GM23338 (cell line): ENCODE measurements around the gene SERTAD1. TPM values are rescaled to one million over a fixed set of nuclear protein-coding genes. Genes with fewer than 3 reads are reported as not detected.

Experiments used
- ATAC-seq: fragments of 200-7000 bp; cut with Tn5 transposase; 3 replicates; pipeline ENCODE4 v1.9.1; 2020
- DNase-seq: peaks from one replicate; pipeline ENCODE4 v3.0.0-alpha.2; 2015; ENCODE audit warnings: low spot score
- H2AFZ ChIP-seq: fragments of 200-600 bp; sonication (generic); 2 replicates; pipeline ENCODE4 v1.8.0; 2016; ENCODE audit warnings: antibody characterized with exemption, mild to moderate bottlenecking, moderate library complexity
- H3F3A ChIP-seq: fragments of 200-600 bp; sonication (generic); replicated peaks from 2 replicates; pipeline ENCODE4 v1.8.0; 2017; ENCODE audit warnings: antibody characterized with exemption, mixed run types, low read depth
- H3K27ac ChIP-seq: fragments of 200-600 bp; sonication (generic); 2 replicates; pipeline ENCODE4 v1.6.1; 2016; ENCODE audit warnings: low read depth
- H3K27me3 ChIP-seq: fragments of 200-600 bp; sonication (generic); 2 replicates; pipeline ENCODE4 v1.8.0; 2016; ENCODE audit warnings: mild to moderate bottlenecking, mixed run types, moderate library complexity; ENCODE audit not compliant: insufficient read depth
- H3K36me3 ChIP-seq: fragments of 200-600 bp; sonication (generic); 2 replicates; pipeline ENCODE4 v1.8.0; 2016; ENCODE audit warnings: mild to moderate bottlenecking; ENCODE audit not compliant: insufficient read depth
- H3K4me1 ChIP-seq: fragments of 200-600 bp; sonication (generic); 2 replicates; pipeline ENCODE4 v1.8.0; 2016; ENCODE audit warnings: mild to moderate bottlenecking, moderate library complexity; ENCODE audit not compliant: insufficient read depth
- H3K4me2 ChIP-seq: fragments of 200-600 bp; sonication (generic); 2 replicates; pipeline ENCODE4 v1.7.1; 2017; ENCODE audit warnings: mixed run types
- H3K4me3 ChIP-seq: fragments of 200-600 bp; sonication (generic); 2 replicates; pipeline ENCODE4 v1.6.1; 2016; ENCODE audit warnings: mixed run types
- H3K79me2 ChIP-seq: fragments of 200-600 bp; sonication (generic); replicated peaks from 2 replicates; pipeline ENCODE4 v1.8.0; 2017; ENCODE audit warnings: mild to moderate bottlenecking; ENCODE audit not compliant: insufficient read depth
- H3K9me2 ChIP-seq: fragments of 200-600 bp; sonication (generic); 2 replicates; pipeline ENCODE4 v1.8.0; 2017; ENCODE audit not compliant: insufficient read depth
- H4K20me1 ChIP-seq: fragments of 200-600 bp; sonication (generic); replicated peaks from 2 replicates; pipeline ENCODE4 v1.8.0; 2017; ENCODE audit warnings: mild to moderate bottlenecking; ENCODE audit not compliant: insufficient read depth
- H3K27ac Mint-ChIP-seq: 2 replicates; pipeline ENCODE4 v1.8.0; 2020; ENCODE audit warnings: inconsistent platforms, mild to moderate bottlenecking, moderate library complexity, mixed read lengths
- H3K27me3 Mint-ChIP-seq: 3 replicates; pipeline ENCODE4 v1.8.0; 2022; ENCODE audit warnings: low read depth, mild to moderate bottlenecking, moderate library complexity, mixed read lengths, inconsistent platforms; ENCODE audit not compliant: insufficient read depth, poor library complexity
- H3K36me3 Mint-ChIP-seq: 3 replicates; pipeline ENCODE4 v1.8.0; 2021; ENCODE audit warnings: low read depth, mild to moderate bottlenecking, inconsistent platforms, moderate library complexity, mixed read lengths
- H3K4me1 Mint-ChIP-seq: 3 replicates; pipeline ENCODE4 v1.8.0; 2020; ENCODE audit warnings: mild to moderate bottlenecking, inconsistent platforms, mixed read lengths
- H3K4me3 Mint-ChIP-seq: 3 replicates; pipeline ENCODE4 v1.8.0; 2021; ENCODE audit warnings: moderate library complexity, mild to moderate bottlenecking, inconsistent platforms, mixed read lengths
- H3K9me3 Mint-ChIP-seq: 3 replicates; pipeline ENCODE4 v1.8.0; 2020; ENCODE audit warnings: moderate library complexity, mild to moderate bottlenecking, inconsistent platforms, mixed read lengths
- CREB1 ChIP-seq: fragments of 250-450 bp; sonication (Bioruptor Pico); IDR thresholded peaks from 2 replicates; pipeline ENCODE4 v1.5.0; 2020; ENCODE audit warnings: low read depth, mild to moderate bottlenecking, moderate library complexity
- EZH2 ChIP-seq: fragments of 200-600 bp; sonication (generic); IDR thresholded peaks from one replicate; pipeline ENCODE4 v1.8.0; 2017; ENCODE audit warnings: antibody characterized with exemption, mild to moderate bottlenecking, low read depth; ENCODE audit not compliant: unreplicated experiment
- EZH2phosphoT487 ChIP-seq: fragments of 200-600 bp; sonication (generic); IDR thresholded peaks from one replicate; pipeline ENCODE4 v1.8.1; 2018; ENCODE audit warnings: antibody characterized with exemption; ENCODE audit not compliant: unreplicated experiment
- JUNB ChIP-seq: IDR thresholded peaks from one replicate; pipeline ENCODE4 v1.6.1; 2016; ENCODE audit warnings: antibody characterized with exemption; ENCODE audit not compliant: unreplicated experiment
- NANOG ChIP-seq: IDR thresholded peaks from 2 replicates; pipeline ENCODE4 v1.6.1; 2016; ENCODE audit warnings: antibody characterized with exemption, borderline replicate concordance
- POLR2AphosphoS5 ChIP-seq: IDR thresholded peaks from 2 replicates; pipeline ENCODE4 v1.6.1; 2016; ENCODE audit warnings: antibody characterized with exemption, low read depth
- STAT1 ChIP-seq: IDR thresholded peaks from one replicate; pipeline ENCODE4 v1.6.1; 2016; ENCODE audit warnings: antibody characterized with exemption; ENCODE audit not compliant: unreplicated experiment
- ZNF114 ChIP-seq: fragments of 250-450 bp; sonication (Bioruptor Pico); IDR thresholded peaks from 2 replicates; pipeline ENCODE4 v1.5.0; 2020; ENCODE audit warnings: mild to moderate bottlenecking, moderate library complexity
- ZNF331 ChIP-seq: fragments of 250-450 bp; sonication (Bioruptor Pico); IDR thresholded peaks from 2 replicates; pipeline ENCODE4 v1.5.0; 2020; ENCODE audit warnings: low read depth, mild to moderate bottlenecking, moderate library complexity
- polyA plus RNA-seq: library from polyadenylated mRNA; unstranded; fragments of >200 nt; fragmentation: Nextera tagmentation; extraction: Ambion mirVana; gene quantifications from 2 replicates; pipeline ENCODE4 v1.2.1, GENCODE V29; 2016
- total RNA-seq: library from RNA; depleted of rRNA; stranded (reverse); fragments of >200 nt; shearing (Covaris generic); gene quantifications from 2 replicates; pipeline ENCODE4 v1.2.3, GENCODE V29; 2014
- TF ChIP-seq, protein P1 (sequence below), 2 experiments: fragments of 200-600 bp in 1 of 2; sonication (generic) in 1 of 2; conservative IDR thresholded peaks; 2 replicates each; pipeline versions ENCODE4 v1.5.1 to v1.6.1; 2016 to 2017; ENCODE audit warnings: antibody characterized with exemption in 2 of 2, low read depth in 2 of 2, mild to moderate bottlenecking in 2 of 2, moderate library complexity in 1 of 2
- TF ChIP-seq, protein P2 (sequence below): fragments of 250-450 bp; sonication (Bioruptor Pico); IDR thresholded peaks from 2 replicates; pipeline ENCODE4 v1.5.0; 2020; ENCODE audit warnings: mild to moderate bottlenecking, moderate library complexity
- TF ChIP-seq, protein P3 (sequence below): IDR thresholded peaks from 2 replicates; pipeline ENCODE4 v1.6.1; 2016; ENCODE audit warnings: antibody characterized with exemption

Gene SERTAD1
- total and polyA plus RNA-seq, 2 experiments from 2014 or later, result 4.6 to 9.1 TPM

DNA sequence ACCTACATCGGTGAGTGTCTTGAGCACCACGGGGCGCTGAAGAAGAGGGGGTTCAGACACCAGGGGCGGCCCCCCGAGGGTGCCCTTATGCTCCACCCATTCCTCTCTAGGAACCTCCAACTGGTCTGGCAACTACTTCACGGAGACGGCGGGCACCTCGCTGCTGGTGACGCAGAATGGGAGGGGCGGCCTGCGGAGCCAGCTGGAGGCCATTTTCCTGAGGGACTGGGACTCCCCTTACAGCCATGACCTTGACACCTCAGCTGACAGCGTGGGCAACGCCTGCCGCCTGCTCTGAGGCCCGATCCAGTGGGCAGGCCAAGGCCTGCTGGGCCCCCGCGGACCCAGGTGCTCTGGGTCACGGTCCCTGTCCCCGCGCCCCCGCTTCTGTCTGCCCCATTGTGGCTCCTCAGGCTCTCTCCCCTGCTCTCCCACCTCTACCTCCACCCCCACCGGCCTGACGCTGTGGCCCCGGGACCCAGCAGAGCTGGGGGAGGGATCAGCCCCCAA is 47.9 kb downstream of the SERTAD1 start (continued):
- TF ChIP-seq, protein P1, sequence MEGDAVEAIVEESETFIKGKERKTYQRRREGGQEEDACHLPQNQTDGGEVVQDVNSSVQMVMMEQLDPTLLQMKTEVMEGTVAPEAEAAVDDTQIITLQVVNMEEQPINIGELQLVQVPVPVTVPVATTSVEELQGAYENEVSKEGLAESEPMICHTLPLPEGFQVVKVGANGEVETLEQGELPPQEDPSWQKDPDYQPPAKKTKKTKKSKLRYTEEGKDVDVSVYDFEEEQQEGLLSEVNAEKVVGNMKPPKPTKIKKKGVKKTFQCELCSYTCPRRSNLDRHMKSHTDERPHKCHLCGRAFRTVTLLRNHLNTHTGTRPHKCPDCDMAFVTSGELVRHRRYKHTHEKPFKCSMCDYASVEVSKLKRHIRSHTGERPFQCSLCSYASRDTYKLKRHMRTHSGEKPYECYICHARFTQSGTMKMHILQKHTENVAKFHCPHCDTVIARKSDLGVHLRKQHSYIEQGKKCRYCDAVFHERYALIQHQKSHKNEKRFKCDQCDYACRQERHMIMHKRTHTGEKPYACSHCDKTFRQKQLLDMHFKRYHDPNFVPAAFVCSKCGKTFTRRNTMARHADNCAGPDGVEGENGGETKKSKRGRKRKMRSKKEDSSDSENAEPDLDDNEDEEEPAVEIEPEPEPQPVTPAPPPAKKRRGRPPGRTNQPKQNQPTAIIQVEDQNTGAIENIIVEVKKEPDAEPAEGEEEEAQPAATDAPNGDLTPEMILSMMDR (conservative IDR thresholded peaks at IDR 0.05; ENCODE audit: low read depth in 2 of 2), result no peak

DNA sequence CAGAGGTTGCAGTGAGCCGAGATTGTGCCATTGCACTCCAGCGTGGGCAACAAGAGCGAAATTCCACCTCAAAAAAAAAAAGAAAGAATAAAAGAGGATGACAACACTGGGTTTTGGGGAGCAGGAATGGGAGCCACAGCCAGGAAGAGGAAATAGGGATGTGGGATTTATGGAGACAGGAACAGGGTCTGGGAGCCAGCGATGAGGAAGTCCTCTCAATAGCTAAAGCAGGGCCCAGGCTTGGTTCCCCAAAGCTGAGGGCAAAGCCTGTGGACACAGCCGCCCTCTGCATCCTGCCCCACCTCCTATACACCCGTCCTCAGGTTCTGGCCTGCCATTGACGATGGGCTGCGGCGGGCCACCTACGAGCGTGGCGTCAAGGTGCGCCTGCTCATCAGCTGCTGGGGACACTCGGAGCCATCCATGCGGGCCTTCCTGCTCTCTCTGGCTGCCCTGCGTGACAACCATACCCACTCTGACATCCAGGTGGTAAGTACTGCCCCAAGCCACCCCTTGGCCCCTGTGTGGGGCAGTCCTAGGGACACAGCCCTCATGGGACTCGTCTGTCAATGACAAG is 49.4 kb downstream of the SERTAD1 start:
- Histone ChIP-seq H3K9me2 (no peaks in the 10 kb centered on the region), H3K27me3 (no peaks in the 10 kb centered on the region), H2AFZ (no peak overlapping the region), H4K20me1 (no peaks in the 10 kb centered on the region), H3K36me3 (peaks cover 7% of the 10 kb centered on the region; the same call in 1 of the 2 replicates), H3F3A (no peaks in the 10 kb centered on the region), H3K27ac (no peak overlapping the region), H3K4me3 (no peak overlapping the region), H3K4me1 (no peaks in the 10 kb centered on the region), H3K79me2 (no peaks in the 10 kb centered on the region), H3K4me2 (no peak overlapping the region)
- peaks cover 55% of the 10 kb centered on the region for H3K36me3 Mint-ChIP-seq
- DNase-seq, result no peak
- ATAC-seq, result no peak
- H3K4me1 Mint-ChIP-seq, result no peaks in the 10 kb centered on the region
- no peaks in the 10 kb centered on the region for H3K9me3 Mint-ChIP-seq
- no peak overlapping the region for H3K4me3 Mint-ChIP-seq
- no peak overlapping the region for H3K27ac Mint-ChIP-seq
- peaks cover 5% of the 10 kb centered on the region for H3K27me3 Mint-ChIP-seq
- TF ChIP-seq POLR2AphosphoS5, result no peak
- TF ChIP-seq, protein P2, sequence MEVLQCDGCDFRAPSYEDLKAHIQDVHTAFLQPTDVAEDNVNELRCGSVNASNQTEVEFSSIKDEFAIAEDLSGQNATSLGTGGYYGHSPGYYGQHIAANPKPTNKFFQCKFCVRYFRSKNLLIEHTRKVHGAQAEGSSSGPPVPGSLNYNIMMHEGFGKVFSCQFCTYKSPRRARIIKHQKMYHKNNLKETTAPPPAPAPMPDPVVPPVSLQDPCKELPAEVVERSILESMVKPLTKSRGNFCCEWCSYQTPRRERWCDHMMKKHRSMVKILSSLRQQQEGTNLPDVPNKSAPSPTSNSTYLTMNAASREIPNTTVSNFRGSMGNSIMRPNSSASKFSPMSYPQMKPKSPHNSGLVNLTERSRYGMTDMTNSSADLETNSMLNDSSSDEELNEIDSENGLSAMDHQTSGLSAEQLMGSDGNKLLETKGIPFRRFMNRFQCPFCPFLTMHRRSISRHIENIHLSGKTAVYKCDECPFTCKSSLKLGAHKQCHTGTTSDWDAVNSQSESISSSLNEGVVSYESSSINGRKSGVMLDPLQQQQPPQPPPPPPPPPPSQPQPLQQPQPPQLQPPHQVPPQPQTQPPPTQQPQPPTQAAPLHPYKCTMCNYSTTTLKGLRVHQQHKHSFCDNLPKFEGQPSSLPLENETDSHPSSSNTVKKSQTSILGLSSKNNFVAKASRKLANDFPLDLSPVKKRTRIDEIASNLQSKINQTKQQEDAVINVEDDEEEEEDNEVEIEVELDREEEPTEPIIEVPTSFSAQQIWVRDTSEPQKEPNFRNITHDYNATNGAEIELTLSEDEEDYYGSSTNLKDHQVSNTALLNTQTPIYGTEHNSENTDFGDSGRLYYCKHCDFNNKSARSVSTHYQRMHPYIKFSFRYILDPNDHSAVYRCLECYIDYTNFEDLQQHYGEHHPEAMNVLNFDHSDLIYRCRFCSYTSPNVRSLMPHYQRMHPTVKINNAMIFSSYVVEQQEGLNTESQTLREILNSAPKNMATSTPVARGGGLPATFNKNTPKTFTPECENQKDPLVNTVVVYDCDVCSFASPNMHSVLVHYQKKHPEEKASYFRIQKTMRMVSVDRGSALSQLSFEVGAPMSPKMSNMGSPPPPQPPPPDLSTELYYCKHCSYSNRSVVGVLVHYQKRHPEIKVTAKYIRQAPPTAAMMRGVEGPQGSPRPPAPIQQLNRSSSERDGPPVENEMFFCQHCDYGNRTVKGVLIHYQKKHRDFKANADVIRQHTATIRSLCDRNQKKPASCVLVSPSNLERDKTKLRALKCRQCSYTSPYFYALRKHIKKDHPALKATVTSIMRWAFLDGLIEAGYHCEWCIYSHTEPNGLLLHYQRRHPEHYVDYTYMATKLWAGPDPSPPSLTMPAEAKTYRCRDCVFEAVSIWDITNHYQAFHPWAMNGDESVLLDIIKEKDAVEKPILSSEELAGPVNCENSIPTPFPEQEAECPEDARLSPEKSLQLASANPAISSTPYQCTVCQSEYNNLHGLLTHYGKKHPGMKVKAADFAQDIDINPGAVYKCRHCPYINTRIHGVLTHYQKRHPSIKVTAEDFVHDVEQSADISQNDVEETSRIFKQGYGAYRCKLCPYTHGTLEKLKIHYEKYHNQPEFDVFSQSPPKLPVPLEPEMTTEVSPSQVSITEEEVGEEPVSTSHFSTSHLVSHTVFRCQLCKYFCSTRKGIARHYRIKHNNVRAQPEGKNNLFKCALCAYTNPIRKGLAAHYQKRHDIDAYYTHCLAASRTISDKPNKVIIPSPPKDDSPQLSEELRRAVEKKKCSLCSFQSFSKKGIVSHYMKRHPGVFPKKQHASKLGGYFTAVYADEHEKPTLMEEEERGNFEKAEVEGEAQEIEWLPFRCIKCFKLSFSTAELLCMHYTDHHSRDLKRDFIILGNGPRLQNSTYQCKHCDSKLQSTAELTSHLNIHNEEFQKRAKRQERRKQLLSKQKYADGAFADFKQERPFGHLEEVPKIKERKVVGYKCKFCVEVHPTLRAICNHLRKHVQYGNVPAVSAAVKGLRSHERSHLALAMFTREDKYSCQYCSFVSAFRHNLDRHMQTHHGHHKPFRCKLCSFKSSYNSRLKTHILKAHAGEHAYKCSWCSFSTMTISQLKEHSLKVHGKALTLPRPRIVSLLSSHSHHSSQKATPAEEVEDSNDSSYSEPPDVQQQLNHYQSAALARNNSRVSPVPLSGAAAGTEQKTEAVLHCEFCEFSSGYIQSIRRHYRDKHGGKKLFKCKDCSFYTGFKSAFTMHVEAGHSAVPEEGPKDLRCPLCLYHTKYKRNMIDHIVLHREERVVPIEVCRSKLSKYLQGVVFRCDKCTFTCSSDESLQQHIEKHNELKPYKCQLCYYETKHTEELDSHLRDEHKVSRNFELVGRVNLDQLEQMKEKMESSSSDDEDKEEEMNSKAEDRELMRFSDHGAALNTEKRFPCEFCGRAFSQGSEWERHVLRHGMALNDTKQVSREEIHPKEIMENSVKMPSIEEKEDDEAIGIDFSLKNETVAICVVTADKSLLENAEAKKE (CRISPR knock-in tag), result no peak
- TF ChIP-seq ZNF331, result no peak
- no peak for TF ChIP-seq CREB1 (CRISPR knock-in tag)
- TF ChIP-seq, protein P3, sequence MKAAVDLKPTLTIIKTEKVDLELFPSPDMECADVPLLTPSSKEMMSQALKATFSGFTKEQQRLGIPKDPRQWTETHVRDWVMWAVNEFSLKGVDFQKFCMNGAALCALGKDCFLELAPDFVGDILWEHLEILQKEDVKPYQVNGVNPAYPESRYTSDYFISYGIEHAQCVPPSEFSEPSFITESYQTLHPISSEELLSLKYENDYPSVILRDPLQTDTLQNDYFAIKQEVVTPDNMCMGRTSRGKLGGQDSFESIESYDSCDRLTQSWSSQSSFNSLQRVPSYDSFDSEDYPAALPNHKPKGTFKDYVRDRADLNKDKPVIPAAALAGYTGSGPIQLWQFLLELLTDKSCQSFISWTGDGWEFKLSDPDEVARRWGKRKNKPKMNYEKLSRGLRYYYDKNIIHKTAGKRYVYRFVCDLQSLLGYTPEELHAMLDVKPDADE, result no peak
- no peak for TF ChIP-seq EZH2phosphoT487
- TF ChIP-seq, protein P1 (conservative IDR thresholded peaks at IDR 0.05; ENCODE audit: low read depth in 2 of 2), result no peak
- TF ChIP-seq EZH2, result no peak
- no peak for TF ChIP-seq JUNB
- TF ChIP-seq STAT1, result no peak
- TF ChIP-seq NANOG, result no peak
- TF ChIP-seq ZNF114 (CRISPR knock-in tag), result no peak
